WTC11 (cell line): Measurements from ENCODE around the gene C3orf70. TPM values are rescaled to one million over a fixed set of nuclear protein-coding genes. Genes with fewer than 3 reads are reported as not detected.

Experiments
- ATAC-seq: fragments of 200-7000 bp; cut with Tn5 transposase; 2 replicates; pipeline ENCODE4 v1.10.0; 2021; ENCODE audit warnings: mild to moderate bottlenecking, moderate library complexity
- CTCF ChIA-PET: fragments of 300-600 bp; sonication (Branson Sonifier 250); formaldehyde crosslinking; loops from one replicate; lab custom pipeline; 2021; ENCODE audit warnings: antibody characterized with exemption; lab: Charles Lee
- POLR2A ChIA-PET: fragments of 350-600 bp; sonication (Branson Sonifier 250); formaldehyde crosslinking; loops from one replicate; lab custom pipeline; 2021; ENCODE audit warnings: antibody characterized with exemption; lab: Charles Lee
- DNase-seq: peaks from one replicate; pipeline ENCODE4 v3.0.0; 2021; ENCODE audit warnings: low spot score
- H3K27ac Mint-ChIP-seq: 2 replicates; pipeline ENCODE4 v1.8.0; 2021; ENCODE audit warnings: mixed read lengths
- H3K27me3 Mint-ChIP-seq: 2 replicates; pipeline ENCODE4 v1.8.0; 2021; ENCODE audit warnings: low read depth, mild to moderate bottlenecking, moderate library complexity, mixed read lengths
- H3K36me3 Mint-ChIP-seq: 2 replicates; pipeline ENCODE4 v1.8.0; 2021; ENCODE audit warnings: mixed read lengths
- H3K4me1 Mint-ChIP-seq: 2 replicates; pipeline ENCODE4 v1.8.0; 2022; ENCODE audit warnings: mixed read lengths
- H3K4me3 Mint-ChIP-seq: 2 replicates; pipeline ENCODE4 v1.8.0; 2021; ENCODE audit warnings: mild to moderate bottlenecking, moderate library complexity, mixed read lengths
- H3K9me3 Mint-ChIP-seq: 2 replicates; pipeline ENCODE4 v1.8.0; 2021; ENCODE audit warnings: mixed read lengths
- ATF1 ChIP-seq: sonication (generic); formaldehyde crosslinking; IDR thresholded peaks from 2 replicates; pipeline ENCODE4 v1.8.1; 2023; ENCODE audit warnings: mild to moderate bottlenecking, moderate library complexity, missing genetic modification reagents
- CBFB ChIP-seq: sonication (generic); formaldehyde crosslinking; IDR thresholded peaks from 2 replicates; pipeline ENCODE4 v1.8.1; 2022; ENCODE audit warnings: mild to moderate bottlenecking, low read depth, missing genetic modification reagents
- ETV6 ChIP-seq: sonication (generic); formaldehyde crosslinking; IDR thresholded peaks from 2 replicates; pipeline ENCODE4 v1.8.1; 2022; ENCODE audit warnings: mild to moderate bottlenecking, missing genetic modification reagents
- FOXJ3 ChIP-seq: sonication (generic); formaldehyde crosslinking; IDR thresholded peaks from 2 replicates; pipeline ENCODE4 v1.9.0; 2021; ENCODE audit warnings: missing genetic modification reagents, mild to moderate bottlenecking, borderline replicate concordance
- FOXP1 ChIP-seq: sonication (generic); formaldehyde crosslinking; IDR thresholded peaks from 2 replicates; pipeline ENCODE4 v1.8.0; 2022; ENCODE audit warnings: missing genetic modification reagents, mild to moderate bottlenecking, moderate library complexity, borderline replicate concordance
- GTF2I ChIP-seq: fragments of 250-450 bp; sonication (Bioruptor Pico); conservative IDR thresholded peaks from 2 replicates; pipeline ENCODE4 v1.4.0; 2021; ENCODE audit warnings: mild to moderate bottlenecking
- RORB ChIP-seq: fragments of 250-450 bp; sonication (Bioruptor Pico); IDR thresholded peaks from 2 replicates; pipeline ENCODE4 v1.9.0; 2021; ENCODE audit warnings: mild to moderate bottlenecking
- TEAD1 ChIP-seq: sonication (generic); formaldehyde crosslinking; IDR thresholded peaks from 2 replicates; pipeline ENCODE4 v1.8.0; 2022; ENCODE audit warnings: mild to moderate bottlenecking, missing genetic modification reagents
- ZNF396 ChIP-seq: fragments of 250-450 bp; sonication (Bioruptor Pico); IDR thresholded peaks from 2 replicates; pipeline ENCODE4 v1.8.0; 2021; ENCODE audit warnings: mild to moderate bottlenecking, moderate library complexity, borderline replicate concordance
- total RNA-seq: library from RNA; stranded (reverse); gene quantifications from 3 replicates; pipeline ENCODE4 v1.2.3, GENCODE V29; 2021
- TF ChIP-seq, protein P1 (sequence below): fragments of 200-600 bp; IDR thresholded peaks from 2 replicates; pipeline ENCODE4 v1.8.0; 2022; ENCODE audit warnings: antibody characterized with exemption
- TF ChIP-seq, protein P2 (sequence below): sonication (generic); formaldehyde crosslinking; IDR thresholded peaks from 2 replicates; pipeline ENCODE4 v1.8.0; 2022; ENCODE audit warnings: mild to moderate bottlenecking, missing genetic modification reagents
- TF ChIP-seq, protein P3 (sequence below): sonication (generic); formaldehyde crosslinking; IDR thresholded peaks from 2 replicates; pipeline ENCODE4 v1.8.1; 2022; ENCODE audit warnings: low read depth, missing genetic modification reagents, borderline replicate concordance
- TF ChIP-seq, protein P4 (sequence below): fragments of 250-450 bp; sonication (Bioruptor Pico); IDR thresholded peaks from 2 replicates; pipeline ENCODE4 v1.9.0; 2021; ENCODE audit warnings: mild to moderate bottlenecking
- TF ChIP-seq, protein P5 (sequence below): sonication (generic); formaldehyde crosslinking; IDR thresholded peaks from 2 replicates; pipeline ENCODE4 v1.8.1; 2022; ENCODE audit warnings: low read depth, mild to moderate bottlenecking, moderate library complexity, missing genetic modification reagents, borderline replicate concordance
- TF ChIP-seq, protein P6 (sequence below): sonication (generic); formaldehyde crosslinking; IDR thresholded peaks from 2 replicates; pipeline ENCODE4 v1.8.1; 2023; ENCODE audit warnings: mild to moderate bottlenecking, missing genetic modification reagents
- TF ChIP-seq, protein P7 (sequence below): fragments of 250-450 bp; sonication (Bioruptor Pico); IDR thresholded peaks from 2 replicates; pipeline ENCODE4 v1.9.0; 2021; ENCODE audit warnings: mild to moderate bottlenecking
- TF ChIP-seq, protein P8 (sequence below): sonication (generic); formaldehyde crosslinking; IDR thresholded peaks from 2 replicates; pipeline ENCODE4 v1.8.1; 2023; ENCODE audit warnings: mild to moderate bottlenecking, missing genetic modification reagents, moderate library complexity
- TF ChIP-seq, protein P9 (sequence below): sonication (generic); formaldehyde crosslinking; IDR thresholded peaks from 2 replicates; pipeline ENCODE4 v1.8.0; 2022; ENCODE audit warnings: mild to moderate bottlenecking, missing genetic modification reagents

Gene C3orf70
- total RNA-seq, 1 experiment from 2014 or later = 0.70 TPM

DNA sequence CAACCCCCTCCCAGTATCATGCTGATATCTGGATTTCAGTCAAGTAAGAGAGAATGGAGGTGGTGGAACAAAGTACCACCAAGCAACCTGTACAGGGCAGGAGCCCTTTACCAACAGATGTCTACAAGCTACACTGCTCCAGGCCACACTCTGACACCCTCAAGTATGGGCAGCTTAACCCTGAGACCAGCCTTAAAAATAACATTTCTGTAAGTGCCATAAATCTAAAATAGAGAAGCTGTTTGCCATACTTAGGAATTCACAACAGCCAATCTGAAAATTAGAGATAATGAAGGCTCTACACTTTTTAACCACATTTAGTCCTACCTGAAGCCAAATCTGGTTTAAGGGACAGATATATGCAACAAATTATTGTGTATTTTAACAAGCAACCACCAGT is 59.7 kb downstream of the C3orf70 start (continued):
- TF ChIP-seq, protein P1, sequence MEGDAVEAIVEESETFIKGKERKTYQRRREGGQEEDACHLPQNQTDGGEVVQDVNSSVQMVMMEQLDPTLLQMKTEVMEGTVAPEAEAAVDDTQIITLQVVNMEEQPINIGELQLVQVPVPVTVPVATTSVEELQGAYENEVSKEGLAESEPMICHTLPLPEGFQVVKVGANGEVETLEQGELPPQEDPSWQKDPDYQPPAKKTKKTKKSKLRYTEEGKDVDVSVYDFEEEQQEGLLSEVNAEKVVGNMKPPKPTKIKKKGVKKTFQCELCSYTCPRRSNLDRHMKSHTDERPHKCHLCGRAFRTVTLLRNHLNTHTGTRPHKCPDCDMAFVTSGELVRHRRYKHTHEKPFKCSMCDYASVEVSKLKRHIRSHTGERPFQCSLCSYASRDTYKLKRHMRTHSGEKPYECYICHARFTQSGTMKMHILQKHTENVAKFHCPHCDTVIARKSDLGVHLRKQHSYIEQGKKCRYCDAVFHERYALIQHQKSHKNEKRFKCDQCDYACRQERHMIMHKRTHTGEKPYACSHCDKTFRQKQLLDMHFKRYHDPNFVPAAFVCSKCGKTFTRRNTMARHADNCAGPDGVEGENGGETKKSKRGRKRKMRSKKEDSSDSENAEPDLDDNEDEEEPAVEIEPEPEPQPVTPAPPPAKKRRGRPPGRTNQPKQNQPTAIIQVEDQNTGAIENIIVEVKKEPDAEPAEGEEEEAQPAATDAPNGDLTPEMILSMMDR = no peak
- TF ChIP-seq FOXP1 (CRISPR knock-in tag) (no peak), TEAD1 (CRISPR knock-in tag) (no peak)
- TF ChIP-seq, protein P2, sequence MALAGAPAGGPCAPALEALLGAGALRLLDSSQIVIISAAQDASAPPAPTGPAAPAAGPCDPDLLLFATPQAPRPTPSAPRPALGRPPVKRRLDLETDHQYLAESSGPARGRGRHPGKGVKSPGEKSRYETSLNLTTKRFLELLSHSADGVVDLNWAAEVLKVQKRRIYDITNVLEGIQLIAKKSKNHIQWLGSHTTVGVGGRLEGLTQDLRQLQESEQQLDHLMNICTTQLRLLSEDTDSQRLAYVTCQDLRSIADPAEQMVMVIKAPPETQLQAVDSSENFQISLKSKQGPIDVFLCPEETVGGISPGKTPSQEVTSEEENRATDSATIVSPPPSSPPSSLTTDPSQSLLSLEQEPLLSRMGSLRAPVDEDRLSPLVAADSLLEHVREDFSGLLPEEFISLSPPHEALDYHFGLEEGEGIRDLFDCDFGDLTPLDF (CRISPR knock-in tag) = no peak
- TF ChIP-seq, protein P3, sequence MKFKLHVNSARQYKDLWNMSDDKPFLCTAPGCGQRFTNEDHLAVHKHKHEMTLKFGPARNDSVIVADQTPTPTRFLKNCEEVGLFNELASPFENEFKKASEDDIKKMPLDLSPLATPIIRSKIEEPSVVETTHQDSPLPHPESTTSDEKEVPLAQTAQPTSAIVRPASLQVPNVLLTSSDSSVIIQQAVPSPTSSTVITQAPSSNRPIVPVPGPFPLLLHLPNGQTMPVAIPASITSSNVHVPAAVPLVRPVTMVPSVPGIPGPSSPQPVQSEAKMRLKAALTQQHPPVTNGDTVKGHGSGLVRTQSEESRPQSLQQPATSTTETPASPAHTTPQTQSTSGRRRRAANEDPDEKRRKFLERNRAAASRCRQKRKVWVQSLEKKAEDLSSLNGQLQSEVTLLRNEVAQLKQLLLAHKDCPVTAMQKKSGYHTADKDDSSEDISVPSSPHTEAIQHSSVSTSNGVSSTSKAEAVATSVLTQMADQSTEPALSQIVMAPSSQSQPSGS (CRISPR knock-in tag) = no peak

DNA sequence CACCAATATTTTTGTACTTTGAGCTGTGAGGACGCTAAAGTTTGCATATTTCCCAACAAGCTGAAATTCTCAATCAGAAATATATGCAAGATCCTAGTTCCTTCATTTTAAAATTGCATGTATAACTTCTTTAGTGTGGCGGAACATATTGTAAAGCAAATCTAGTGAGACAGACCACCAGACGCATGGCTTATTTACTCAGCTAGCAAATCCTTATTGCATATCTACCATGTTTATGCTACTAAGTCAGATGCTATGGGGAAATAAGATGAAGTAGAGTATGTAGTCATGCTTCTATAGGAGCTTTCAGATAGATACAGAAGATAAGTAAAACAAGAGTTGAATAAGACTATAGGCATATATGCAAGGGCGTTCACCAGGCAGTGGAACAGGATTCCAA is 62.0 kb downstream of the C3orf70 start:
- no peaks in the 10 kb centered on the region for H3K36me3 Mint-ChIP-seq
- no peaks in the 10 kb centered on the region for H3K27me3 Mint-ChIP-seq
- peaks cover 9% of the 10 kb centered on the region for H3K4me1 Mint-ChIP-seq
- ChIA-PET POLR2A (no interaction called here), CTCF (interaction anchor here (0.6 kb wide), 1 partner anchor 269 kb away, joined by 4 read pairs; no protein-coding TSS in a partner anchor)
- no peak overlapping the region for H3K4me3 Mint-ChIP-seq
- DNase-seq = no peak
- 0 out of 2 replicates have a peak, but pooled peaks cover 3% of the 10 kb centered on the region for H3K9me3 Mint-ChIP-seq
- no peak for ATAC-seq
- no peak overlapping the region for H3K27ac Mint-ChIP-seq
- TF ChIP-seq, protein P4, sequence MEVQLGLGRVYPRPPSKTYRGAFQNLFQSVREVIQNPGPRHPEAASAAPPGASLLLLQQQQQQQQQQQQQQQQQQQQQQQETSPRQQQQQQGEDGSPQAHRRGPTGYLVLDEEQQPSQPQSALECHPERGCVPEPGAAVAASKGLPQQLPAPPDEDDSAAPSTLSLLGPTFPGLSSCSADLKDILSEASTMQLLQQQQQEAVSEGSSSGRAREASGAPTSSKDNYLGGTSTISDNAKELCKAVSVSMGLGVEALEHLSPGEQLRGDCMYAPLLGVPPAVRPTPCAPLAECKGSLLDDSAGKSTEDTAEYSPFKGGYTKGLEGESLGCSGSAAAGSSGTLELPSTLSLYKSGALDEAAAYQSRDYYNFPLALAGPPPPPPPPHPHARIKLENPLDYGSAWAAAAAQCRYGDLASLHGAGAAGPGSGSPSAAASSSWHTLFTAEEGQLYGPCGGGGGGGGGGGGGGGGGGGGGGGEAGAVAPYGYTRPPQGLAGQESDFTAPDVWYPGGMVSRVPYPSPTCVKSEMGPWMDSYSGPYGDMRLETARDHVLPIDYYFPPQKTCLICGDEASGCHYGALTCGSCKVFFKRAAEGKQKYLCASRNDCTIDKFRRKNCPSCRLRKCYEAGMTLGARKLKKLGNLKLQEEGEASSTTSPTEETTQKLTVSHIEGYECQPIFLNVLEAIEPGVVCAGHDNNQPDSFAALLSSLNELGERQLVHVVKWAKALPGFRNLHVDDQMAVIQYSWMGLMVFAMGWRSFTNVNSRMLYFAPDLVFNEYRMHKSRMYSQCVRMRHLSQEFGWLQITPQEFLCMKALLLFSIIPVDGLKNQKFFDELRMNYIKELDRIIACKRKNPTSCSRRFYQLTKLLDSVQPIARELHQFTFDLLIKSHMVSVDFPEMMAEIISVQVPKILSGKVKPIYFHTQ = no peak
- TF ChIP-seq ATF1 (CRISPR knock-in tag) = no peak
- TF ChIP-seq, protein P5, sequence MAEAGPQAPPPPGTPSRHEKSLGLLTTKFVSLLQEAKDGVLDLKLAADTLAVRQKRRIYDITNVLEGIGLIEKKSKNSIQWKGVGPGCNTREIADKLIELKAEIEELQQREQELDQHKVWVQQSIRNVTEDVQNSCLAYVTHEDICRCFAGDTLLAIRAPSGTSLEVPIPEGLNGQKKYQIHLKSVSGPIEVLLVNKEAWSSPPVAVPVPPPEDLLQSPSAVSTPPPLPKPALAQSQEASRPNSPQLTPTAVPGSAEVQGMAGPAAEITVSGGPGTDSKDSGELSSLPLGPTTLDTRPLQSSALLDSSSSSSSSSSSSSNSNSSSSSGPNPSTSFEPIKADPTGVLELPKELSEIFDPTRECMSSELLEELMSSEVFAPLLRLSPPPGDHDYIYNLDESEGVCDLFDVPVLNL (CRISPR knock-in tag) = no peak
- no peak for TF ChIP-seq RORB (CRISPR knock-in tag)
- TF ChIP-seq, protein P6, sequence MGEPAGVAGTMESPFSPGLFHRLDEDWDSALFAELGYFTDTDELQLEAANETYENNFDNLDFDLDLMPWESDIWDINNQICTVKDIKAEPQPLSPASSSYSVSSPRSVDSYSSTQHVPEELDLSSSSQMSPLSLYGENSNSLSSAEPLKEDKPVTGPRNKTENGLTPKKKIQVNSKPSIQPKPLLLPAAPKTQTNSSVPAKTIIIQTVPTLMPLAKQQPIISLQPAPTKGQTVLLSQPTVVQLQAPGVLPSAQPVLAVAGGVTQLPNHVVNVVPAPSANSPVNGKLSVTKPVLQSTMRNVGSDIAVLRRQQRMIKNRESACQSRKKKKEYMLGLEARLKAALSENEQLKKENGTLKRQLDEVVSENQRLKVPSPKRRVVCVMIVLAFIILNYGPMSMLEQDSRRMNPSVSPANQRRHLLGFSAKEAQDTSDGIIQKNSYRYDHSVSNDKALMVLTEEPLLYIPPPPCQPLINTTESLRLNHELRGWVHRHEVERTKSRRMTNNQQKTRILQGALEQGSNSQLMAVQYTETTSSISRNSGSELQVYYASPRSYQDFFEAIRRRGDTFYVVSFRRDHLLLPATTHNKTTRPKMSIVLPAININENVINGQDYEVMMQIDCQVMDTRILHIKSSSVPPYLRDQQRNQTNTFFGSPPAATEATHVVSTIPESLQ (CRISPR knock-in tag) = no peak
- TF ChIP-seq FOXJ3 (CRISPR knock-in tag) = no peak
- TF ChIP-seq, protein P7, sequence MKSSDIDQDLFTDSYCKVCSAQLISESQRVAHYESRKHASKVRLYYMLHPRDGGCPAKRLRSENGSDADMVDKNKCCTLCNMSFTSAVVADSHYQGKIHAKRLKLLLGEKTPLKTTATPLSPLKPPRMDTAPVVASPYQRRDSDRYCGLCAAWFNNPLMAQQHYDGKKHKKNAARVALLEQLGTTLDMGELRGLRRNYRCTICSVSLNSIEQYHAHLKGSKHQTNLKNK = no peak
- TF ChIP-seq, protein P3 (CRISPR knock-in tag) = no peak
- TF ChIP-seq, protein P8, sequence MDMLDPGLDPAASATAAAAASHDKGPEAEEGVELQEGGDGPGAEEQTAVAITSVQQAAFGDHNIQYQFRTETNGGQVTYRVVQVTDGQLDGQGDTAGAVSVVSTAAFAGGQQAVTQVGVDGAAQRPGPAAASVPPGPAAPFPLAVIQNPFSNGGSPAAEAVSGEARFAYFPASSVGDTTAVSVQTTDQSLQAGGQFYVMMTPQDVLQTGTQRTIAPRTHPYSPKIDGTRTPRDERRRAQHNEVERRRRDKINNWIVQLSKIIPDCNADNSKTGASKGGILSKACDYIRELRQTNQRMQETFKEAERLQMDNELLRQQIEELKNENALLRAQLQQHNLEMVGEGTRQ (CRISPR knock-in tag) = no peak
- TF ChIP-seq, protein P1 = no peak
- TF ChIP-seq ETV6 (CRISPR knock-in tag) = no peak
- no peak for TF ChIP-seq ZNF396 (CRISPR knock-in tag)
- TF ChIP-seq CBFB = no peak
- TF ChIP-seq, protein P9, sequence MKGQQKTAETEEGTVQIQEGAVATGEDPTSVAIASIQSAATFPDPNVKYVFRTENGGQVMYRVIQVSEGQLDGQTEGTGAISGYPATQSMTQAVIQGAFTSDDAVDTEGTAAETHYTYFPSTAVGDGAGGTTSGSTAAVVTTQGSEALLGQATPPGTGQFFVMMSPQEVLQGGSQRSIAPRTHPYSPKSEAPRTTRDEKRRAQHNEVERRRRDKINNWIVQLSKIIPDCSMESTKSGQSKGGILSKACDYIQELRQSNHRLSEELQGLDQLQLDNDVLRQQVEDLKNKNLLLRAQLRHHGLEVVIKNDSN (CRISPR knock-in tag) = no peak
- TF ChIP-seq GTF2I (CRISPR knock-in tag) = no peak
